Effector memory CD8-positive, alpha-beta T cell (primary cell): ENCODE measurements around the gene TMED7.

Source experiments
- ATAC-seq: fragments of 150-1000 bp; cut with Tn5 transposase; replicated peaks from 2 replicates; pipeline ENCODE4 v1.10.0; 2021; ENCODE audit warnings: mild to moderate bottlenecking, moderate library complexity
- DNase-seq, 3 experiments: peaks; one replicate each; pipeline ENCODE4 v3.0.0; 2021
- H3K27ac Mint-ChIP-seq, 2 donors: one replicate each; pipeline ENCODE4 v1.8.0; 2022; ENCODE audit warnings: mild to moderate bottlenecking in 2 of 2, mixed read lengths in 2 of 2, moderate library complexity in 2 of 2
- H3K27me3 Mint-ChIP-seq, 2 donors: one replicate each; pipeline ENCODE4 v1.8.0; 2022; ENCODE audit warnings: mixed read lengths in 2 of 2
- H3K36me3 Mint-ChIP-seq: one replicate; pipeline ENCODE4 v1.8.0; 2022; ENCODE audit warnings: mild to moderate bottlenecking, moderate library complexity, mixed read lengths; ENCODE audit not compliant: insufficient read depth
- H3K4me1 Mint-ChIP-seq, 2 donors: one replicate each; pipeline ENCODE4 v1.8.0; 2022; ENCODE audit warnings: low read depth in 2 of 2, mixed read lengths in 2 of 2
- H3K4me3 Mint-ChIP-seq, 2 donors: one replicate each; pipeline ENCODE4 v1.8.0; 2022; ENCODE audit warnings: mild to moderate bottlenecking in 2 of 2, mixed read lengths in 2 of 2, moderate library complexity in 2 of 2
- H3K9me3 Mint-ChIP-seq, 2 donors: one replicate each; pipeline ENCODE4 v1.8.0; 2022; ENCODE audit warnings: mixed read lengths in 2 of 2

Gene TMED7

DNA sequence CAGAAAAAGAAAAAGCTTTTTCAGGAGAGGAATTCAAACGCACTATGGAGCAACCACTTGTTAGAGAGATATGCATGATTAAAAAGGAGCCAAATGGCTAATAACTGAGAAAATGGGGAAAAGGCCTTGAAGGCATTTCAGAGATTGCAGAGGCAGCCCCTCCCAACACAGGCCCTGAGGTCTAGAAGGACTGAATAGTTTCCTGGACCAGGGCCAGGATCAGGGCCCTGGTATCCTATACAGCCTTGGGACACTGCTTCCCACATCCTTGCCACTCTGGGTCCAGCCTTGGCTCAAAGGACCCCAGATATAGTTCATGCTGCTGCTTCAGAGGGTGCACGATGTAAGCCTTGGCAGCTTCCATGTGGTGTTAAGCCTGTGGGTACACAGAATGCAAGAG, 60.6 kb downstream of the TMED7 start:
- ATAC-seq (no peak), DNase-seq (no peak)
- H3K9me3 Mint-ChIP-seq: no peaks in the 10 kb centered on the region
- H3K27me3 Mint-ChIP-seq: peaks cover 11 to 19% of the 10 kb centered on the region in 2 donors
- H3K4me1 Mint-ChIP-seq: no peaks in the 10 kb centered on the region
- no peak overlapping the region for H3K4me3 Mint-ChIP-seq
- no peaks in the 10 kb centered on the region for H3K36me3 Mint-ChIP-seq
- no peak overlapping the region for H3K27ac Mint-ChIP-seq
